Peyer's patch (tissue), 4 donors: ENCODE results near the gene KCNC2.

ENCODE experiments used
- CTCF ChIP-seq, 6 experiments: fragments of 450-650 bp in 4 of 6; fragments of 200-600 bp in 2 of 6; sonication (generic) in 1 of 6; IDR thresholded peaks; one replicate each; pipeline ENCODE4 v1.5.1; 2017 to 2019; ENCODE audit warnings: antibody characterized with exemption in 6 of 6, mild to moderate bottlenecking in 3 of 6, moderate library complexity in 1 of 6
- POLR2A ChIP-seq, 2 donors: fragments of 450-650 bp; IDR thresholded peaks; one replicate each; pipeline ENCODE4 v1.5.1; 2017; ENCODE audit warnings: antibody characterized with exemption in 2 of 2, mild to moderate bottlenecking in 2 of 2, moderate library complexity in 2 of 2

- TF ChIP-seq POLR2A (IDR thresholded peaks at IDR 0.05): no peak
- TF ChIP-seq CTCF (IDR thresholded peaks at IDR 0.05): no peak
These were observed 38.9 kb downstream of the KCNC2 start for GRCh38 chr12:75170640-75171185.
